H9 (cell line): ENCODE data around the gene TOPORS. TPM values are rescaled to one million over a fixed set of nuclear protein-coding genes. Genes with fewer than 3 reads are reported as not detected.

Experiments used
- DNase-seq: peaks from one replicate; pipeline ENCODE4 v3.0.0-alpha.2; 2017
- H2AFZ ChIP-seq: one replicate; pipeline ENCODE4 v1.6.1; 2013; ENCODE audit warnings: mild to moderate bottlenecking, low read length, control low read depth, moderate library complexity
- H2AK5ac ChIP-seq: 2 replicates; pipeline ENCODE4 v1.6.1; 2013; ENCODE audit warnings: low read length, control low read depth, mixed read lengths; ENCODE audit not compliant: insufficient read length
- H2BK120ac ChIP-seq: one replicate; pipeline ENCODE4 v1.6.1; 2013; ENCODE audit warnings: low read depth, mild to moderate bottlenecking, low read length, control low read depth, inconsistent platforms; ENCODE audit not compliant: poor library complexity, severe bottlenecking
- H2BK12ac ChIP-seq: 2 replicates; pipeline ENCODE4 v1.6.1; 2013; ENCODE audit warnings: low read length, control low read depth, mixed read lengths, low read depth; ENCODE audit not compliant: insufficient read length
- H2BK15ac ChIP-seq: 2 replicates; pipeline ENCODE4 v1.6.1; 2013; ENCODE audit warnings: low read depth, low read length, control low read depth
- H2BK20ac ChIP-seq: one replicate; pipeline ENCODE4 v1.6.1; 2013; ENCODE audit warnings: low read depth, mild to moderate bottlenecking, low read length, control low read depth, inconsistent platforms; ENCODE audit not compliant: poor library complexity, severe bottlenecking
- H2BK5ac ChIP-seq: 2 replicates; pipeline ENCODE4 v1.6.1; 2013; ENCODE audit warnings: low read length, control low read depth, mixed read lengths; ENCODE audit not compliant: insufficient read length
- H3K14ac ChIP-seq: 2 replicates; pipeline ENCODE4 v1.6.1; 2013; ENCODE audit warnings: low read length, control low read depth; ENCODE audit not compliant: insufficient read depth
- H3K18ac ChIP-seq: 2 replicates; pipeline ENCODE4 v1.6.1; 2013; ENCODE audit warnings: low read depth, mild to moderate bottlenecking, mixed read lengths, low read length, control low read depth; ENCODE audit not compliant: insufficient read length
- H3K23ac ChIP-seq: 2 replicates; pipeline ENCODE4 v1.6.1; 2013; ENCODE audit warnings: low read length, control low read depth, mixed read lengths, low read depth; ENCODE audit not compliant: insufficient read length
- H3K23me2 ChIP-seq: 2 replicates; pipeline ENCODE4 v1.6.1; 2013; ENCODE audit warnings: low read depth, mild to moderate bottlenecking, mixed read lengths, low read length, control low read depth; ENCODE audit not compliant: insufficient read length, poor library complexity, severe bottlenecking
- H3K27ac ChIP-seq: 2 replicates; pipeline ENCODE4 v1.5.1; 2013; ENCODE audit warnings: low read length, control low read depth, mixed read lengths, low read depth; ENCODE audit not compliant: insufficient read length
- H3K27me3 ChIP-seq: 2 replicates; pipeline ENCODE4 v1.6.1; 2013; ENCODE audit warnings: low read length, control low read depth, inconsistent platforms; ENCODE audit not compliant: insufficient read depth
- H3K4ac ChIP-seq: 2 replicates; pipeline ENCODE4 v1.6.1; 2013; ENCODE audit warnings: low read depth, mild to moderate bottlenecking, control low read depth, inconsistent platforms, low read length, moderate library complexity
- H3K4me1 ChIP-seq: 2 replicates; pipeline ENCODE4 v1.6.1; 2013; ENCODE audit warnings: low read length, control low read depth, inconsistent platforms; ENCODE audit not compliant: insufficient read depth
- H3K4me2 ChIP-seq: 2 replicates; pipeline ENCODE4 v1.6.1; 2013; ENCODE audit warnings: low read length, control low read depth, mixed read lengths; ENCODE audit not compliant: insufficient read length, insufficient read depth
- H3K56ac ChIP-seq: 2 replicates; pipeline ENCODE4 v1.6.1; 2013; ENCODE audit warnings: low read depth, mild to moderate bottlenecking, mixed read lengths, low read length, control low read depth; ENCODE audit not compliant: insufficient read length
- H3K79me1 ChIP-seq: 2 replicates; pipeline ENCODE4 v1.6.1; 2013; ENCODE audit warnings: low read depth, mild to moderate bottlenecking, moderate library complexity, low read length, control low read depth, inconsistent platforms; ENCODE audit not compliant: insufficient read depth, poor library complexity, severe bottlenecking
- H3K79me2 ChIP-seq: 2 replicates; pipeline ENCODE4 v1.6.1; 2013; ENCODE audit warnings: low read length, control low read depth, inconsistent platforms; ENCODE audit not compliant: insufficient read depth
- H3K9ac ChIP-seq: 2 replicates; pipeline ENCODE4 v1.6.1; 2013; ENCODE audit warnings: low read length, control low read depth, mixed read lengths; ENCODE audit not compliant: insufficient read length; ENCODE audit errors: extremely low read depth
- H3K9me3 ChIP-seq: one replicate; pipeline ENCODE4 v1.6.1; 2013; ENCODE audit warnings: low read depth, low read length, inconsistent platforms; ENCODE audit not compliant: control insufficient read depth
- H3T11ph ChIP-seq: one replicate; pipeline ENCODE4 v1.6.1; 2013; ENCODE audit warnings: mild to moderate bottlenecking, low read length, control low read depth, inconsistent platforms
- H4K20me1 ChIP-seq: one replicate; pipeline ENCODE4 v1.6.1; 2013; ENCODE audit not compliant: control insufficient read depth, insufficient read length, insufficient read depth
- H4K5ac ChIP-seq: 2 replicates; pipeline ENCODE4 v1.6.1; 2013; ENCODE audit warnings: low read depth, mild to moderate bottlenecking, mixed read lengths, low read length, control low read depth; ENCODE audit not compliant: insufficient read length
- H4K8ac ChIP-seq: replicated peaks from 2 replicates; pipeline ENCODE4 v1.6.1; 2013; ENCODE audit warnings: low read length, control low read depth, mixed read lengths, low read depth; ENCODE audit not compliant: insufficient read length
- H4K91ac ChIP-seq: 2 replicates; pipeline ENCODE4 v1.6.1; 2013; ENCODE audit warnings: low read depth, mild to moderate bottlenecking, moderate library complexity, mixed read lengths, low read length, control low read depth; ENCODE audit not compliant: insufficient read length
- H3K27ac Mint-ChIP-seq, 3 experiments: 2 replicates in 2 of 3; 3 replicates in 1 of 3; pipeline ENCODE4 v1.8.0; 2020 to 2021; ENCODE audit warnings: mixed read lengths in 3 of 3, mild to moderate bottlenecking in 1 of 3, moderate library complexity in 1 of 3
- H3K27me3 Mint-ChIP-seq: 2 replicates; pipeline ENCODE4 v1.8.0; 2021; ENCODE audit warnings: low read depth, mild to moderate bottlenecking, moderate library complexity, mixed read lengths
- H3K36me3 Mint-ChIP-seq, 3 experiments: 2 replicates in 2 of 3; 3 replicates in 1 of 3; pipeline ENCODE4 v1.8.0; 2020 to 2021; ENCODE audit warnings: low read depth in 3 of 3, mixed read lengths in 3 of 3; ENCODE audit not compliant: insufficient read depth in 1 of 3
- H3K4me1 Mint-ChIP-seq, 2 experiments: 2 replicates each; pipeline ENCODE4 v1.8.0; 2020; ENCODE audit warnings: mixed read lengths in 2 of 2
- H3K4me3 Mint-ChIP-seq, 2 experiments: 2 replicates in 1 of 2; 3 replicates in 1 of 2; pipeline ENCODE4 v1.8.0; 2020 to 2021; ENCODE audit warnings: mild to moderate bottlenecking in 2 of 2, mixed read lengths in 2 of 2, moderate library complexity in 1 of 2
- H3K9me3 Mint-ChIP-seq, 2 experiments: 2 replicates in 1 of 2; 3 replicates in 1 of 2; pipeline ENCODE4 v1.8.0; 2020; ENCODE audit warnings: mild to moderate bottlenecking in 2 of 2, mixed read lengths in 2 of 2, moderate library complexity in 1 of 2
- WGBS: extraction: QIAGEN DNeasy Blood & Tissue Kit; methylation state at CpG from one replicate; pipeline ENCODE4 v1.1.7; 2013; ENCODE audit warnings: missing lambda C conversion rate, low lambda C conversion rate, mixed read lengths; ENCODE audit not compliant: insufficient read length; ENCODE audit errors: extremely low coverage; 5-methylcytosine and 5-hydroxymethylcytosine counted together
- total RNA-seq: library from RNA; stranded (reverse); gene quantifications from 2 replicates; pipeline ENCODE4 v1.2.1, GENCODE V29; 2021
- TF ChIP-seq, protein P1 (sequence below): fragments of 200-600 bp; sonication (generic); conservative IDR thresholded peaks from 3 replicates; pipeline ENCODE4 v1.8.0; 2021; ENCODE audit warnings: antibody characterized with exemption, mild to moderate bottlenecking

Gene TOPORS
- total RNA-seq, 1 experiment from 2014 or later, result 31.9 TPM

- peaks cover 9 to 15% of the 10 kb centered on the region in 2 experiments for H3K4me1 Mint-ChIP-seq
- H3K79me1 ChIP-seq, result peaks cover 3% of the 10 kb centered on the region
- no peak overlapping the region for H3K23ac ChIP-seq
- no peaks in the 10 kb centered on the region for H3K27me3 Mint-ChIP-seq
- no peaks in the 10 kb centered on the region for H3K27me3 ChIP-seq
- no peak overlapping the region for H2BK120ac ChIP-seq
- no peak overlapping the region for H2BK12ac ChIP-seq
- DNase-seq, result peak; percentile 66
- H3K4me2 ChIP-seq, result peak overlapping the region; percentile 70
- TF ChIP-seq, protein P1, sequence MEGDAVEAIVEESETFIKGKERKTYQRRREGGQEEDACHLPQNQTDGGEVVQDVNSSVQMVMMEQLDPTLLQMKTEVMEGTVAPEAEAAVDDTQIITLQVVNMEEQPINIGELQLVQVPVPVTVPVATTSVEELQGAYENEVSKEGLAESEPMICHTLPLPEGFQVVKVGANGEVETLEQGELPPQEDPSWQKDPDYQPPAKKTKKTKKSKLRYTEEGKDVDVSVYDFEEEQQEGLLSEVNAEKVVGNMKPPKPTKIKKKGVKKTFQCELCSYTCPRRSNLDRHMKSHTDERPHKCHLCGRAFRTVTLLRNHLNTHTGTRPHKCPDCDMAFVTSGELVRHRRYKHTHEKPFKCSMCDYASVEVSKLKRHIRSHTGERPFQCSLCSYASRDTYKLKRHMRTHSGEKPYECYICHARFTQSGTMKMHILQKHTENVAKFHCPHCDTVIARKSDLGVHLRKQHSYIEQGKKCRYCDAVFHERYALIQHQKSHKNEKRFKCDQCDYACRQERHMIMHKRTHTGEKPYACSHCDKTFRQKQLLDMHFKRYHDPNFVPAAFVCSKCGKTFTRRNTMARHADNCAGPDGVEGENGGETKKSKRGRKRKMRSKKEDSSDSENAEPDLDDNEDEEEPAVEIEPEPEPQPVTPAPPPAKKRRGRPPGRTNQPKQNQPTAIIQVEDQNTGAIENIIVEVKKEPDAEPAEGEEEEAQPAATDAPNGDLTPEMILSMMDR, result peak; percentile 84
- H3K9me3 ChIP-seq, result no peaks in the 10 kb centered on the region
- H2AK5ac ChIP-seq, result no peak overlapping the region
- no peak overlapping the region for H3K4ac ChIP-seq
- H3K4me3 Mint-ChIP-seq, result peak overlapping the region; percentile 99 to 100
- peaks cover 5% of the 10 kb centered on the region for H3K23me2 ChIP-seq
- H4K20me1 ChIP-seq, result no peaks in the 10 kb centered on the region
- H3T11ph ChIP-seq, result no peak overlapping the region
- no peak overlapping the region for H3K14ac ChIP-seq
- no peaks in the 10 kb centered on the region for H3K9me3 Mint-ChIP-seq
- no peak overlapping the region for H2BK15ac ChIP-seq
- H4K5ac ChIP-seq, result no peak overlapping the region
- H2AFZ ChIP-seq, result no peak overlapping the region
- peak overlapping the region; percentile 85 for H3K9ac ChIP-seq
- no peak overlapping the region for H3K27ac ChIP-seq
- WGBS, result no CpG with 5 or more reads among the region's 17 CpGs
- H4K91ac ChIP-seq, result no peak overlapping the region
- H3K4me1 ChIP-seq, result no peaks in the 10 kb centered on the region
- H3K18ac ChIP-seq, result no peak overlapping the region
- H4K8ac ChIP-seq, result no peak overlapping the region
- no peak overlapping the region for H2BK5ac ChIP-seq
- H3K79me2 ChIP-seq, result peaks cover 9% of the 10 kb centered on the region; the same call in 1 of the 2 replicates
- no peak overlapping the region for H3K56ac ChIP-seq
- no peak overlapping the region for H2BK20ac ChIP-seq
- H3K27ac Mint-ChIP-seq, result peak overlapping the region; percentile 98 to 99 (median 99); a peak in 6 of 7 replicates
- peaks cover 15 to 17% (median 16%) of the 10 kb centered on the region in 3 experiments; a peak in 6 of 7 replicates for H3K36me3 Mint-ChIP-seq
Measured at GRCh38 chr9:32571969-32572899, 19.8 kb upstream of the TOPORS start.
